OCI-LY3 (cell line): ENCODE results near the gene CASP8.

ENCODE experiments used
- EZH2phosphoT487 ChIP-seq: fragments of 200-600 bp; shearing (Covaris generic); IDR thresholded peaks from 2 replicates; pipeline ENCODE4 v1.6.1; 2018; ENCODE audit warnings: antibody characterized with exemption, mixed run types, low read depth
- TF ChIP-seq, protein P1 (sequence below): fragments of 200-600, 300-600 bp; sonication (generic); IDR thresholded peaks from 2 replicates; pipeline ENCODE4 v1.5.1; 2014; ENCODE audit warnings: antibody characterized with exemption, low read length, low read depth

GRCh38 chr2:201257956-201258665 is 2.2 kb upstream of the CASP8 start:
- TF ChIP-seq, protein P1, sequence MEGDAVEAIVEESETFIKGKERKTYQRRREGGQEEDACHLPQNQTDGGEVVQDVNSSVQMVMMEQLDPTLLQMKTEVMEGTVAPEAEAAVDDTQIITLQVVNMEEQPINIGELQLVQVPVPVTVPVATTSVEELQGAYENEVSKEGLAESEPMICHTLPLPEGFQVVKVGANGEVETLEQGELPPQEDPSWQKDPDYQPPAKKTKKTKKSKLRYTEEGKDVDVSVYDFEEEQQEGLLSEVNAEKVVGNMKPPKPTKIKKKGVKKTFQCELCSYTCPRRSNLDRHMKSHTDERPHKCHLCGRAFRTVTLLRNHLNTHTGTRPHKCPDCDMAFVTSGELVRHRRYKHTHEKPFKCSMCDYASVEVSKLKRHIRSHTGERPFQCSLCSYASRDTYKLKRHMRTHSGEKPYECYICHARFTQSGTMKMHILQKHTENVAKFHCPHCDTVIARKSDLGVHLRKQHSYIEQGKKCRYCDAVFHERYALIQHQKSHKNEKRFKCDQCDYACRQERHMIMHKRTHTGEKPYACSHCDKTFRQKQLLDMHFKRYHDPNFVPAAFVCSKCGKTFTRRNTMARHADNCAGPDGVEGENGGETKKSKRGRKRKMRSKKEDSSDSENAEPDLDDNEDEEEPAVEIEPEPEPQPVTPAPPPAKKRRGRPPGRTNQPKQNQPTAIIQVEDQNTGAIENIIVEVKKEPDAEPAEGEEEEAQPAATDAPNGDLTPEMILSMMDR = no peak; the same call in 1 of the 2 replicates
- no peak for TF ChIP-seq EZH2phosphoT487
